HepG2 (cell line): ENCODE results near the gene ENTREP3. TPM values are rescaled to one million over a fixed set of nuclear protein-coding genes. Genes with fewer than 3 reads are reported as not detected.

Experiments
- ATM ChIP-seq: fragments of 450-650 bp; IDR thresholded peaks from 2 replicates; pipeline ENCODE4 v1.7.1; 2017; ENCODE audit warnings: mild to moderate bottlenecking, borderline replicate concordance
- CENPT ChIP-seq: sonication (generic); formaldehyde crosslinking; IDR thresholded peaks from 2 replicates; pipeline ENCODE4 v1.8.0; 2022; ENCODE audit warnings: low read depth, mild to moderate bottlenecking, moderate library complexity, missing genetic modification reagents
- CHD2 ChIP-seq: IDR thresholded peaks from 2 replicates; pipeline ENCODE4 v1.6.1; 2011; ENCODE audit warnings: low read depth, low read length, improper control_type of control experiment
- E2F5 ChIP-seq: sonication (generic); formaldehyde crosslinking; conservative IDR thresholded peaks from 2 replicates; pipeline ENCODE4 v1.4.0; 2020; ENCODE audit warnings: missing genetic modification reagents
- EHMT2 ChIP-seq: fragments of 200-600 bp; sonication (generic); IDR thresholded peaks from 2 replicates; pipeline ENCODE4 v1.7.0; 2017; ENCODE audit warnings: antibody characterized with exemption, low read depth, low read length, borderline replicate concordance
- ETV6 ChIP-seq: sonication (generic); formaldehyde crosslinking; conservative IDR thresholded peaks from 2 replicates; pipeline ENCODE4 v1.4.0; 2020; ENCODE audit warnings: missing genetic modification reagents
- HBP1 ChIP-seq: IDR thresholded peaks from 2 replicates; pipeline ENCODE4 v1.6.1; 2016; ENCODE audit warnings: low read depth, control low read depth
- KLF6 ChIP-seq: IDR thresholded peaks from 2 replicates; pipeline ENCODE4 v1.8.0; 2016; ENCODE audit warnings: missing biosample characterization, missing genetic modification reagents
- MXD1 ChIP-seq: sonication (generic); formaldehyde crosslinking; IDR thresholded peaks from 2 replicates; pipeline ENCODE4 v1.4.0; 2020; ENCODE audit warnings: mild to moderate bottlenecking, missing genetic modification reagents
- MXI1 ChIP-seq: IDR thresholded peaks from 3 replicates; pipeline ENCODE4 v1.6.1; 2012; ENCODE audit warnings: low read depth, low read length, inconsistent platforms, borderline replicate concordance
- NCOA1 ChIP-seq: sonication (generic); formaldehyde crosslinking; IDR thresholded peaks from 2 replicates; pipeline ENCODE4 v1.9.0; 2021; ENCODE audit warnings: missing genetic modification reagents
- NFKB2 ChIP-seq: sonication (generic); formaldehyde crosslinking; IDR thresholded peaks from 2 replicates; pipeline ENCODE4 v1.4.0; 2020; ENCODE audit warnings: missing genetic modification reagents, borderline replicate concordance
- NFYC ChIP-seq: IDR thresholded peaks from 2 replicates; pipeline ENCODE4 v1.6.1; 2016; ENCODE audit warnings: missing genetic modification reagents, missing compliant biosample characterization
- SOX13 ChIP-seq, 3 experiments: fragments of 450-650 bp in 1 of 3; sonication (generic) in 1 of 3; formaldehyde crosslinking in 1 of 3; IDR thresholded peaks in 2 of 3; conservative IDR thresholded peaks in 1 of 3; 2 replicates each; pipeline versions ENCODE4 v1.5.0 to v1.6.1; 2016 to 2020; ENCODE audit warnings: antibody characterized with exemption in 1 of 3, mild to moderate bottlenecking in 1 of 3, missing compliant biosample characterization in 1 of 3, missing genetic modification reagents in 1 of 3, moderate library complexity in 1 of 3
- SP2 ChIP-seq: sonication (generic); formaldehyde crosslinking; IDR thresholded peaks from 2 replicates; pipeline ENCODE4 v1.5.1; 2020; ENCODE audit warnings: mild to moderate bottlenecking, missing genetic modification reagents
- ZBTB44 ChIP-seq: sonication (generic); formaldehyde crosslinking; IDR thresholded peaks from 2 replicates; pipeline ENCODE4 v1.4.0; 2020; ENCODE audit warnings: missing genetic modification reagents
- ZMYM3 ChIP-seq: sonication (generic); formaldehyde crosslinking; IDR thresholded peaks from 2 replicates; pipeline ENCODE4 v1.5.1; 2020; ENCODE audit warnings: mild to moderate bottlenecking, missing genetic modification reagents
- ZNF263 ChIP-seq: sonication (generic); formaldehyde crosslinking; IDR thresholded peaks from 2 replicates; pipeline ENCODE4 v1.4.0; 2020; ENCODE audit warnings: missing genetic modification reagents
- ZNF556 ChIP-seq: sonication (generic); formaldehyde crosslinking; IDR thresholded peaks from 2 replicates; pipeline ENCODE4 v1.4.0; 2020; ENCODE audit warnings: mild to moderate bottlenecking, missing genetic modification reagents, borderline replicate concordance
- ZSCAN12 ChIP-seq: sonication (generic); formaldehyde crosslinking; IDR thresholded peaks from 2 replicates; pipeline ENCODE4 v1.9.0; 2021; ENCODE audit warnings: mild to moderate bottlenecking, missing genetic modification reagents
- polyA plus RNA-seq, 8 experiments: library from polyadenylated mRNA; depleted of rRNA in 3 of 8; stranded (reverse) in 7 of 8; unstranded in 1 of 8; fragments of >200 nt; fragmentation: Illumina TruSeq in 4 of 8; extraction: Trizol in 4 of 8; gene quantifications; 2 replicates each; pipeline versions ENCODE4 v1.2.1 to v1.2.3, GENCODE V29; 2011 to 2016; ENCODE audit warnings: low read depth in 4 of 8, missing spikeins in 1 of 8, mixed read lengths in 1 of 8; ENCODE audit not compliant: insufficient read depth in 1 of 8
- total RNA-seq, 5 experiments: library from RNA; depleted of rRNA; stranded (reverse); fragments of >200 nt; fragmentation: Illumina TruSeq; extraction: Trizol; gene quantifications; 2 replicates each; pipeline ENCODE4 v1.2.3, GENCODE V29; 2016; ENCODE audit warnings: low read depth in 1 of 5
- TF ChIP-seq, protein P1 (sequence below): sonication (generic); formaldehyde crosslinking; IDR thresholded peaks from 2 replicates; pipeline ENCODE4 v1.4.0; 2020; ENCODE audit warnings: missing genetic modification reagents

Gene ENTREP3
- total and polyA plus RNA-seq, 2 of the 13 experiments (the other 11 are each of a cell fraction or from before 2014, with no cell fraction given), result 4.1 to 9.9 TPM

DNA sequence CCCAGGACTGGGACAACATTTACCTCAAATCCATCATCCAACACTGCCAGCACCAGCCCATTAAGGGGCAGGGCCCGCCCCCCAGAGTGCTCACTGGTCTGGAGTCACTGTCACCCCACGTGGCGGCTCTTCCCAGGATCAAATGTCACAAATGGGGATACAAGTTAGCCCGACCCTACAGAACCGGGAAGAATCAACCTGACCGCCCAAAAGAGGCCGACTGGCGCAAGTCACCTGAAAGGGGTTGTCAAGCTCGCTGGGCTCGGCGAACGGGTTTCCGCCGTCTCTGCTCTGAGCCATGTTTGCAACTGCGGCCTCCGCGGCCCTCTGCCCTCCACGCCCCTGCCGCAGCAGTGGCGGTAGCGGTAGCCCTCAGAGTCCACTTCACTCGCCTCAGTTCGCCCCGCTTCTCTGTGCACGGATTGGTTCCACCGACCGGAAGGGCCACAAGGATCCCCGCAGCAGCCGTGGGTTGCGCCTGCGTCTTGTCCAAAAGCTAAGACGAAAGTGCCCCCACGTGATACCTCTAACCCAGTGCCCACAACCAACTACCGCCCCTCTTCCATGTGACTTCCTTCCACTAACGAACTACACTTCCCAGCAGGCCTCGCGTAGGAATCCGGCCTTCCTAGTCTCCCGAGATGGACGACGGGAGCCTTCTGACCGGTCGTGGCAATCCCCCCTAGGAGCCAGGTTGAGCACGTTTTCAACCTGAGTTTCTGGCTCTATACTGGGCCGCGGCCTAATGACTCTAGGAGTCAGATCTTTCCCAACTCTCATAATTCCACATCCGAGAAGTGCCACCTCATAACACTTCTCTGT lies 6.8 kb upstream of the ENTREP3 start, which contains the start of gene SCAMP3 (continued):
- TF ChIP-seq, protein P1, sequence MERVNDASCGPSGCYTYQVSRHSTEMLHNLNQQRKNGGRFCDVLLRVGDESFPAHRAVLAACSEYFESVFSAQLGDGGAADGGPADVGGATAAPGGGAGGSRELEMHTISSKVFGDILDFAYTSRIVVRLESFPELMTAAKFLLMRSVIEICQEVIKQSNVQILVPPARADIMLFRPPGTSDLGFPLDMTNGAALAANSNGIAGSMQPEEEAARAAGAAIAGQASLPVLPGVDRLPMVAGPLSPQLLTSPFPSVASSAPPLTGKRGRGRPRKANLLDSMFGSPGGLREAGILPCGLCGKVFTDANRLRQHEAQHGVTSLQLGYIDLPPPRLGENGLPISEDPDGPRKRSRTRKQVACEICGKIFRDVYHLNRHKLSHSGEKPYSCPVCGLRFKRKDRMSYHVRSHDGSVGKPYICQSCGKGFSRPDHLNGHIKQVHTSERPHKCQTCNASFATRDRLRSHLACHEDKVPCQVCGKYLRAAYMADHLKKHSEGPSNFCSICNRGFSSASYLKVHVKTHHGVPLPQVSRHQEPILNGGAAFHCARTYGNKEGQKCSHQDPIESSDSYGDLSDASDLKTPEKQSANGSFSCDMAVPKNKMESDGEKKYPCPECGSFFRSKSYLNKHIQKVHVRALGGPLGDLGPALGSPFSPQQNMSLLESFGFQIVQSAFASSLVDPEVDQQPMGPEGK (CRISPR knock-in tag), result peak; percentile 61
- TF ChIP-seq CHD2 (peak; percentile 94), CENPT (CRISPR knock-in tag) (peak; percentile 58; the same call in 1 of the 2 replicates), KLF6 (CRISPR knock-in tag) (peak; percentile 75; the same call in 1 of the 2 replicates), HBP1 (CRISPR knock-in tag) (peak; percentile 94), ZNF556 (CRISPR knock-in tag) (no peak), ZNF263 (CRISPR knock-in tag) (peak; percentile 51), NCOA1 (CRISPR knock-in tag) (peak; percentile 93), ETV6 (CRISPR knock-in tag) (peak; percentile 64; the same call in 1 of the 2 replicates), EHMT2 (no peak), MXI1 (peak; percentile 92; the same call in 2 of the 3 replicates), NFKB2 (CRISPR knock-in tag) (peak; percentile 75; the same call in 1 of the 2 replicates), SP2 (CRISPR knock-in tag) (peak; percentile 65), ZMYM3 (CRISPR knock-in tag) (no peak), SOX13 (IDR thresholded peaks at IDR 0.05) (no peak), SOX13 (CRISPR knock-in tag; conservative IDR thresholded peaks at IDR 0.05 in 1 of 2, IDR thresholded peaks at IDR 0.05 in 1 of 2) (no peak), ATM (no peak), E2F5 (peak; percentile 72; the same call in 1 of the 2 replicates), ZSCAN12 (CRISPR knock-in tag) (no peak), ZBTB44 (CRISPR knock-in tag) (no peak), NFYC (peak; percentile 75), MXD1 (peak; percentile 93)
